Fibroblast of gingiva (primary cell): ENCODE data around the gene STX4.

Experiments used
- DNase-seq: peaks from one replicate; pipeline ENCODE4 v3.0.0-alpha.2; 2011; ENCODE audit warnings: low read depth

STX4 gene

DNA sequence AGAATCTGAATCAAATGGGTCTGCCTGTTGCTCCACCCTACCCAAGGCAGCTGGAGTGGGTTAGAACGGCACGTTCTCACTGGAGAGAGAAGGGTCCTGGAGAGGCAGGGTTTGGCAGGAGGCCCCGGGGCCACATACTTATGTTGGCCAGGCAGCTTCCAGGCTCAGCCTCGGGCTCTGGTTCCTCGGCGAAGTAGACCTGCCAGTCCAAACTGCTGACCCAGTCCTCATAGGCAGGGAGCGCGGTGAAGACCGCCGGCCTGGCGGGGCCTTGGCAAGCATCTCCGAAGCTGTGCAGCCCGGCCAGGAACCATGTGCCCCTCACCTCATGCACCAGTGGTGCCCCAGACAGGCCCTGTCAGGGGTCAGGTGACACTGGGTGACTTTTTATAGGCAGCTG lies 50.6 kb downstream of the STX4 start:
- no peak for DNase-seq

DNA sequence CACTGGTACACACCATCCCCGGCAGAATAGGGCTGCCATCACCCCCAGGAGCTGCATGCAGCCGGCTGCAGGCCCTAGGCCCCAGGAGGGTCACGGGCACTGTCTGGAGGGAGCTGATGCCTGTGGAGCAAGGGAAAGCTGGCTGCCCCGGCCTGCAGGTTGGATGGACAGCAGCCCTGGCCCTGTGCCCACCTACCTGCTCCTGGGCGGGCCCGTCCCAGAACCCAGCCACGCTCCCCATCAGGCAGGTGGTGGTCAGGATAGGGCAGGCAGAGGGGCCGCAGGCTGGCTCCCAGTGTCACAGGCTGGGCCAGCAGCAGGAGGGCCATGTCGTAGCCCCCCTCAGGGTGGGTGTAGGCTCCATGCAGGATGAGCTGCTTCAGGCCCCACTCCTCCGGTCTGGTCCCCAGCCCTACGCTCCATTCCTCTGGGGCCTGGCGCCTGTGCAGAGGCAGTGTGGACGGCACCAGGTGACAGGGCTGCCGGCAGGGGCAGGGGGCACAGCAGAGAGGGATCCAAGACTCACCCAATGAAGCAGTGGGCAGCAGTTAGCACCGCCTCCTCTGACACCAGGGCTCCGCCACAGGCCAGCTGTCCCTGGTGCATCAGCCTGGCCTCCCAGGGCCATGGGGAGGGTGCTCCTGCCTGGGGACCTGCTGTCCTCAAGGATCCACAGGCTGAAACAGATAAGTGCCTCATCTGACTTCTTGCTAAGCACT lies 51.4 kb downstream of the STX4 start:
- DNase-seq, result no peak

GRCh38 chr16:31085411-31085810 lies 52.1 kb downstream of the STX4 start:
- no peak for DNase-seq

GRCh38 chr16:31085873-31086628 lies 52.7 kb downstream of the STX4 start:
- no peak for DNase-seq

DNA sequence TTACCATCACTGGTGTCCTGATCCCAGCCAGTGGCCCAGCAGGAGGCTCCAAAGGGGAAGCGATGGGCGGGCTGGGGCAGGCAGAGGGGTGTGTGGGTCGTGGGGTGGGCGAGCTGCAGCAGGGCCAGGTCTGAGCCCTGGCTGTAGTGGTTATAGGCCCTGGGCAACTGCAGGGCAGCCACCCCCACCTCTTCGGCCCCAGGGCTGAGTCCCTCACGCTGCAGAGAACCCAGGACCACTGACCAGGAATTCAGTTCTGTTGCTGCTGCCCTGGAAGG lies 53.2 kb downstream of the STX4 start:
- no peak for DNase-seq

DNA sequence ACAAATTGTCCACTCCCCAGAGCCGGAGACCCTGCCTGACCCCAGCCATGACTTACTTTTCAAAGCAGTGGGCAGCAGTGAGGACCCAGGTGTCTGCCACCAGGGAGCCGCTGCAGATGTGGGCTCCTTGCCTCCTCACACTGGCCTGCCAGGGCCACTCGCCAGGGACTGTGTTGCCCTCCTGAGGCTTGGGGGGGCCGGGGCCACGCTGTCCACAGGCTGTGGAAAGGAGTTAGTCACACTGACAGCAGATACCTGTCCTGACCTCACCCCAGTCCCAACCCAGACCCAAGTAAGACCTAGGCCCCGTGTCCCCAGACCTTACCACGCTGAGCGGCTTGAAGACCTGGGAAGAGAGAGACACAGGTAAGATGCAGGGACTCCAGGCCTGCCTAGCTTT lies 54.1 kb downstream of the STX4 start:
- no peak for DNase-seq

DNA sequence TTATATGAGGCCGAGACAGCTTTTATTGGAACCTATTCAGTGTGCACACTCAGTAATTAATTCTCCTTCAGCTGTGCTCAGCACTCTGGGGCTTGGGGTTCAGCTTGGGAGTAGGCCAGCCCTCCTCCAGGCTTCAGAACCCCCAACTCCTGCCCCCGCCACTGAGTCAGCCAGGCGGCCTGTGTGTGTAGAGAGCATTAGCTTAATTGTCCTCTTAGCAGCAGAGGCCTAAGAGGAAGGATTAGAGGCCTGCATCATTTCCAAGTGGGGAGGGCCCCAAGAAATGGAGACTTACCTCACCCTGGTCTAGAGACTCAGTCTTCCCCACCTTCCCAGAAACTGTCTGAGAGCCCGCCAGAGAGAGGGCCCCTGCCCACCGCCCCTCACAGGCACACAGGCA lies 54.6 kb downstream of the STX4 start:
- no peak for DNase-seq

GRCh38 chr16:31088459-31089183 lies 55.3 kb downstream of the STX4 start, which contains the start of gene PRSS53:
PRSS53 (minus strand) TSS chr16:31088943; CDS start chr16:31088809, 134 bp downstream.
- no peak for DNase-seq

DNA sequence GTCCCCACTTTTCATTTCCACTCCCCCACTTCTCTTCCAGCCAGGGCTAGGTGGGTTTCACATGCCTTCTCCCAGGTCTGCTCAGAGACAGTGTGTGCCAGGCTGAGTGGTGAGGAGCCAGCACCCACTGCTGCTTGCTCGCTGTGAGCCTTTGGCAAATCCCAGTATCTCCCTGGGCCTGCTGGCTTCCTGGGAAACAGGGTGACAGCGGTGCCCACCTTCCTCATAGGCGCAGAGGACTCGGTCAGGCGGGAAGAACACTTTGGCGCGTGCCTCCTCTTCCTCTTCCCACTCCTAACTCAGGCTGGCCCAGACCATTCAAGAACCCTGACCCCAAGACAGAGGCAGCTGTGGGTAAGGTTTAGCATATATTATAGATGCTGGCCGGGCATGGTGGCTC lies 55.8 kb downstream of the STX4 start:
- DNase-seq, result no peak
